GM12864 (cell line): ENCODE data around the gene MID1.

Source experiments
- DNase-seq: peaks from one replicate; pipeline ENCODE4 v3.0.0-alpha.2; 2011; ENCODE audit warnings: low read depth
- H3K4me3 ChIP-seq: 2 replicates; pipeline ENCODE4 v1.5.1; 2011; ENCODE audit warnings: mild to moderate bottlenecking, low read depth, low read length, control low read depth
- TF ChIP-seq, protein P1 (sequence below): IDR thresholded peaks from 2 replicates; pipeline ENCODE4 v1.5.1; 2011; ENCODE audit warnings: low read depth, mild to moderate bottlenecking, moderate library complexity, low read length, control low read depth, inconsistent platforms; ENCODE audit errors: missing control alignments

Gene MID1

DNA sequence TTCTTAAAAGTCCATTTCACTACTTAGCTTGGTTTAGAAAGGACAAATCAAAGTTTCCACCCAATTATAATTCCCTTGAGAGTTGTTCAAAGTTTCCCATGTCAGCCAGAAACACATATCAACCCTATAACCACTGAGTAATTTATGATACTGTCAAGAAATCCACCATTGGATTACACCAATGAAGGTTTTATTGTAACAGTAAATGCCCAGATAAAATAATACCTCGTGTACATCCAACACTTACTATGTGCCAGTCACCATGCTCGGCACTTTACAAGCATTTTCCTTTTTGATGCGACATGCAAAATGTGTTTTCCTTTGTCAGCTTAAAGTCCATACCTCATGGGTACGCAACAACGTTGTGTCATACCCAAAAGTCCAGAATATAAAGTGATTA lies 64.0 kb downstream of the MID1 start:
- H3K4me3 ChIP-seq, result no peak overlapping the region
- TF ChIP-seq, protein P1, sequence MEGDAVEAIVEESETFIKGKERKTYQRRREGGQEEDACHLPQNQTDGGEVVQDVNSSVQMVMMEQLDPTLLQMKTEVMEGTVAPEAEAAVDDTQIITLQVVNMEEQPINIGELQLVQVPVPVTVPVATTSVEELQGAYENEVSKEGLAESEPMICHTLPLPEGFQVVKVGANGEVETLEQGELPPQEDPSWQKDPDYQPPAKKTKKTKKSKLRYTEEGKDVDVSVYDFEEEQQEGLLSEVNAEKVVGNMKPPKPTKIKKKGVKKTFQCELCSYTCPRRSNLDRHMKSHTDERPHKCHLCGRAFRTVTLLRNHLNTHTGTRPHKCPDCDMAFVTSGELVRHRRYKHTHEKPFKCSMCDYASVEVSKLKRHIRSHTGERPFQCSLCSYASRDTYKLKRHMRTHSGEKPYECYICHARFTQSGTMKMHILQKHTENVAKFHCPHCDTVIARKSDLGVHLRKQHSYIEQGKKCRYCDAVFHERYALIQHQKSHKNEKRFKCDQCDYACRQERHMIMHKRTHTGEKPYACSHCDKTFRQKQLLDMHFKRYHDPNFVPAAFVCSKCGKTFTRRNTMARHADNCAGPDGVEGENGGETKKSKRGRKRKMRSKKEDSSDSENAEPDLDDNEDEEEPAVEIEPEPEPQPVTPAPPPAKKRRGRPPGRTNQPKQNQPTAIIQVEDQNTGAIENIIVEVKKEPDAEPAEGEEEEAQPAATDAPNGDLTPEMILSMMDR, result no peak
- DNase-seq, result no peak

DNA sequence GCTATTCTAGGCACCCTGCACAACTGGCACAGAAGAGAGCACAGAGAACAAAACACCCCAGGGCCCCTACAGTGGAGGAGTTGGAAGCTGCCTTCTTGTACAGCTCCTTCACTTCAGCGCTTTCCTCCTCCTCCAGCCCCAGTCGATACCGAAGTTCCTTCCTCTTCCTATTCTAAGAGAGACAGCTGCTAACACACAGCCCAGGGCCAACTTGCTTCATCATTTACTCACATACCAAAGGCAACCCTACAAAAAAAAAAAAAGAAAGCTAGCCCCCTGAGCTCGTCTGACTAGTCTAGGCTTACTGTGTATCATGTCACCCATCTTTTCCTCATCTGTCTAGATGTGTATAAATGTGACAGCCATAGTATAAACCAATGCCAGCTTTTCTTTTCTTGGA lies 64.5 kb downstream of the MID1 start:
- TF ChIP-seq, protein P1, result no peak
- no peak overlapping the region for H3K4me3 ChIP-seq
- DNase-seq, result no peak

DNA sequence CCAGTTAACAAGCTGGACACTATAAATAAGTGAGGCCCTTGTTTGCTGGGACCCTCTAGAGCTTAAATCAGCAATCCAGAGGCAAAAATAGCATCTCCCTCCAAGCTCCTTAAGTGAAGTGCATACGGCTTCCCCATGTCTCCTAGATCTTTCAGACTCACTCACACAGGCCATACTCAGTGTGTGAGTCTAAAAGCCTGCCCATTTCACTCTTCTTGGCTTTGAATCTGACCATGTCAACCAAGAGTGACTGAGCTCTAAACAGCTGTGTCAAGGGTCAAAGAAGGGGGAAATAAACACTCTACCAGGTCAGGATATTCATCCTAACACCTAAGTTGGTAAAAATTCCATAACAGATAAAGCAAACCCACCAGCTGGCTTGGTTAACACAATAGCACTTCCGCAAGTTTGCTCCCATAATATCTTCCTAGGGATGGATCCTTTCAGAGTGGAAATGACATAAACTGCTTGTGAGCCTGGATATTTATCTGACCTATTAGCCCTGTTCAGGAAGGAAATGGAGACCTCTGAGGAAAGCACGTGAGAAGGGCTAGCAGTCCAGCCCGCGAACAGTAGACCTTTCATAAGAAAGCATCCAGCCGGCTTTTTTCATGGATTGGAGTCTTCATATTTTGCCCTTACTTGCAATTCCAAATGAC lies 65.6 kb downstream of the MID1 start:
- TF ChIP-seq, protein P1, result no peak
- DNase-seq, result no peak
- H3K4me3 ChIP-seq, result no peak overlapping the region

DNA sequence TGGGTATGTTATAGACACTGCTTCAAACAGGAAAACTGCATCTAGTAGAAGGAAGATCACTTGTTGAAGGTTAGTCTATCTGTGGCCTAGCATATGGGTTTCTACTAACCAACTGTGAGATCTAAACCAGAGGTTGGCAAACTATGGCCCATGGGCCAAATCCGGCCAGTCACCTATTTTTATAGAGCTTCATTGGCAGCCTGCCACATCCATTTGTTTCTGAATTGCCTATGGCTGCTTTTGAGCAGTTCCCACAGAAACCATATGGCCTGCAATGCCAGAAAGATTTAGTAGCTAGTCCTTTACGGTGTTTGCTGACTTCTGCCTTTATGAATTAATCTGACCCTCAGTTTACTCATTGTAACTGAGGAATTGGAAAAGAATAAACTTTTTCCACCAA lies 71.1 kb downstream of the MID1 start:
- DNase-seq, result no peak

DNA sequence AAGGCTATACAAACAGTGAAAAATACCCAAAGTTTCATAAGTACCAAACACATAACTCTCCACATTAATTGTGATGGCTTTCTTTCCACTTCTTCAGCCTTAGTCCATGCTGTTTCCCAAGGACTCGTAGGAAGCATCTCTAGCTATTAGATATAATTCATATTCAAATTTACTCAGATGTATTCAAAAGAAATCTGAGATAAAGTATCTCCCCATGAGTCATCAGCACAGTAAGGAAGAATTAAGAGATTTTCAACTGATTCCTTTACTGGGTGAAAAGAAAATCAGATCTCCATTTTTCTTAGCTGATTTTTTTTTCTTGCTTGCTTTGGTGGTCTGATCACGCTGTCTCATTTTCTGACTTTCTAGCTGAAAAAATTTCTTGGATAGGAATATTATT lies 71.7 kb downstream of the MID1 start:
- TF ChIP-seq, protein P1, result no peak
- no peak overlapping the region for H3K4me3 ChIP-seq
- DNase-seq, result no peak

More for the DNA sequence above, 71.1 kb downstream of the MID1 start:
- H3K4me3 ChIP-seq, result no peak overlapping the region
- TF ChIP-seq, protein P1, result no peak

DNA sequence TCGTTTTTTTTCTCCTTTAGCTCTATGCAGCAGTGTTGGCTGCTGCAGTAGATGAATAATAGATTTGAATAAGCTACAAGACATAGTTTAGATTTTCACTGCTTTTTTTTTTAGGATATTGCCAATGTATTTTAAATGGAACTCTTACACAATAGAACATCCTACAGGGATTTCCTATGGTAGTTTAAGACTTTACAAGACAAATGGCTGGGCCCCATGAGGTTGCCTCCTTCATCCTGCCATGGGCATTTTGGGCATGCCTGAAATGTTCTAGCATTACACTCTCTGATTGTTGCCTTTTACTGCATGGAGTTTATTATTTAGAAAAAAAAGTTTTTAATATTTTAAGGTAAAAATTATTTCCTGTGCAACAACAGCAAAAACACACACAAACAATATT lies 74.5 kb downstream of the MID1 start:
- TF ChIP-seq, protein P1, result no peak
- H3K4me3 ChIP-seq, result no peak overlapping the region
- no peak for DNase-seq

DNA sequence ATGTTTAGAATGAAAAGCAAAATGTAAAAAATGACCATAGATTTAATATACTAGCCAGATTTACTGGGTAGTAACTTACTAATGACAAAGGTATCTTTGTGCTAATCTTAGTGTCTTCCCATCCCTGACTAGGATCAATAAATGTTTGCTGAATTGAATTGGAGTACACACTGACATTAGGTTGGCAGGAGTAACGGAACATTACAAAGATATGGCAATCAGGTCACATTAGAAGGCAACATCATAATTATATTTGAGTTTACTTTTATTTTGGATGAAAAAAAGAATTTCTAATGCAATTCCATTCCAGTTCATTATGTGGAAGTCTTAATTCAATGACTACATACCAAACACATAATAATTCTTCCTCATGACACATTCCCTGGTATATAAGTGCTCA lies 77.8 kb downstream of the MID1 start:
- TF ChIP-seq, protein P1, result no peak
- no peak overlapping the region for H3K4me3 ChIP-seq
- no peak for DNase-seq
